SK-N-SH (cell line): ENCODE results near the gene ERC2.

Experiments
- EP300 ChIP-seq, 2 experiments: IDR thresholded peaks; 2 replicates each; pipeline versions ENCODE4 v1.4.0 to v1.6.1; 2012; ENCODE audit warnings: borderline replicate concordance in 1 of 2, low read depth in 1 of 2, low read length in 1 of 2
- YY1 ChIP-seq: IDR thresholded peaks from 2 replicates; pipeline ENCODE4 v1.4.0; 2012; ENCODE audit warnings: low read depth, mild to moderate bottlenecking

GRCh38 chr3:55617385-55617784 lies 850.9 kb downstream of the ERC2 start:
- no peak for TF ChIP-seq YY1
- TF ChIP-seq EP300 (IDR thresholded peaks at IDR 0.05; ENCODE audit: borderline replicate concordance in 1 of 2, low read depth in 1 of 2, low read length in 1 of 2) = no peak
